GM23338 (cell line): Measurements from ENCODE around the gene MICAL2.

Experiments used
- CREB1 ChIP-seq: fragments of 250-450 bp; sonication (Bioruptor Pico); IDR thresholded peaks from 2 replicates; pipeline ENCODE4 v1.5.0; 2020; ENCODE audit warnings: low read depth, mild to moderate bottlenecking, moderate library complexity
- CTCF ChIP-seq, 2 experiments: fragments of 200-600 bp in 1 of 2; sonication (generic) in 1 of 2; conservative IDR thresholded peaks; 2 replicates each; pipeline versions ENCODE4 v1.5.1 to v1.6.1; 2016 to 2017; ENCODE audit warnings: antibody characterized with exemption in 2 of 2, low read depth in 2 of 2, mild to moderate bottlenecking in 2 of 2, moderate library complexity in 1 of 2
- EZH2 ChIP-seq: fragments of 200-600 bp; sonication (generic); IDR thresholded peaks from one replicate; pipeline ENCODE4 v1.8.0; 2017; ENCODE audit warnings: antibody characterized with exemption, mild to moderate bottlenecking, low read depth; ENCODE audit not compliant: unreplicated experiment
- EZH2phosphoT487 ChIP-seq: fragments of 200-600 bp; sonication (generic); IDR thresholded peaks from one replicate; pipeline ENCODE4 v1.8.1; 2018; ENCODE audit warnings: antibody characterized with exemption; ENCODE audit not compliant: unreplicated experiment
- JUNB ChIP-seq: IDR thresholded peaks from one replicate; pipeline ENCODE4 v1.6.1; 2016; ENCODE audit warnings: antibody characterized with exemption; ENCODE audit not compliant: unreplicated experiment
- NANOG ChIP-seq: IDR thresholded peaks from 2 replicates; pipeline ENCODE4 v1.6.1; 2016; ENCODE audit warnings: antibody characterized with exemption, borderline replicate concordance
- POLR2AphosphoS5 ChIP-seq: IDR thresholded peaks from 2 replicates; pipeline ENCODE4 v1.6.1; 2016; ENCODE audit warnings: antibody characterized with exemption, low read depth
- REST ChIP-seq: IDR thresholded peaks from one replicate; pipeline ENCODE4 v1.6.1; 2018; ENCODE audit warnings: antibody characterized with exemption; ENCODE audit not compliant: unreplicated experiment
- ZNF114 ChIP-seq: fragments of 250-450 bp; sonication (Bioruptor Pico); IDR thresholded peaks from 2 replicates; pipeline ENCODE4 v1.5.0; 2020; ENCODE audit warnings: mild to moderate bottlenecking, moderate library complexity
- ZNF331 ChIP-seq: fragments of 250-450 bp; sonication (Bioruptor Pico); IDR thresholded peaks from 2 replicates; pipeline ENCODE4 v1.5.0; 2020; ENCODE audit warnings: low read depth, mild to moderate bottlenecking, moderate library complexity
- ZNF462 ChIP-seq: fragments of 250-450 bp; sonication (Bioruptor Pico); IDR thresholded peaks from 2 replicates; pipeline ENCODE4 v1.5.0; 2020; ENCODE audit warnings: mild to moderate bottlenecking, moderate library complexity

- TF ChIP-seq POLR2AphosphoS5, result no peak
- TF ChIP-seq CTCF (conservative IDR thresholded peaks at IDR 0.05; ENCODE audit: low read depth in 2 of 2), result no peak
- TF ChIP-seq EZH2, result no peak
- TF ChIP-seq EZH2phosphoT487, result no peak
- TF ChIP-seq ZNF114 (CRISPR knock-in tag), result no peak
- TF ChIP-seq CREB1 (CRISPR knock-in tag), result no peak
- TF ChIP-seq ZNF462 (CRISPR knock-in tag), result 0 out of 2 replicates have a peak, but pooled peaks have one; percentile 49
- TF ChIP-seq REST, result no peak
- no peak for TF ChIP-seq ZNF331 (CRISPR knock-in tag)
- TF ChIP-seq NANOG, result no peak
- TF ChIP-seq JUNB, result no peak
Measured at GRCh38 chr11:12091956-12092558, 18.3 kb upstream of the MICAL2 start.
